BLaER1 (cell line): ENCODE results near the gene MYADML2.
A peak's percentile ranks its signal among the peaks of the same experiment; 100 is the strongest.

ENCODE experiments used
- H3K27ac ChIP-seq: shearing (Covaris generic); formaldehyde crosslinking; 2 replicates; pipeline ENCODE4 v1.8.1; 2022
- H3K27me3 ChIP-seq: shearing (Covaris generic); formaldehyde crosslinking; 2 replicates; pipeline ENCODE4 v1.8.1; 2022
- H3K36me3 ChIP-seq: shearing (Covaris generic); formaldehyde crosslinking; 2 replicates; pipeline ENCODE4 v1.8.1; 2022
- H3K4me1 ChIP-seq: shearing (Covaris generic); formaldehyde crosslinking; 2 replicates; pipeline ENCODE4 v1.8.1; 2022
- H3K4me2 ChIP-seq: shearing (Covaris generic); formaldehyde crosslinking; 2 replicates; pipeline ENCODE4 v1.8.1; 2022
- H3K4me3 ChIP-seq: shearing (Covaris generic); formaldehyde crosslinking; 2 replicates; pipeline ENCODE4 v1.8.1; 2022
- H3K9ac ChIP-seq: shearing (Covaris generic); formaldehyde crosslinking; 2 replicates; pipeline ENCODE4 v1.8.1; 2022
- H3K9me3 ChIP-seq: shearing (Covaris generic); formaldehyde crosslinking; 2 replicates; pipeline ENCODE4 v1.8.1; 2022
- H4K20me1 ChIP-seq: shearing (Covaris generic); formaldehyde crosslinking; 2 replicates; pipeline ENCODE4 v1.8.1; 2022
- Cebpa-rat ChIP-seq: shearing (Covaris generic); IDR thresholded peaks from 2 replicates; pipeline ENCODE4 v1.8.1; 2022

MYADML2 gene

DNA sequence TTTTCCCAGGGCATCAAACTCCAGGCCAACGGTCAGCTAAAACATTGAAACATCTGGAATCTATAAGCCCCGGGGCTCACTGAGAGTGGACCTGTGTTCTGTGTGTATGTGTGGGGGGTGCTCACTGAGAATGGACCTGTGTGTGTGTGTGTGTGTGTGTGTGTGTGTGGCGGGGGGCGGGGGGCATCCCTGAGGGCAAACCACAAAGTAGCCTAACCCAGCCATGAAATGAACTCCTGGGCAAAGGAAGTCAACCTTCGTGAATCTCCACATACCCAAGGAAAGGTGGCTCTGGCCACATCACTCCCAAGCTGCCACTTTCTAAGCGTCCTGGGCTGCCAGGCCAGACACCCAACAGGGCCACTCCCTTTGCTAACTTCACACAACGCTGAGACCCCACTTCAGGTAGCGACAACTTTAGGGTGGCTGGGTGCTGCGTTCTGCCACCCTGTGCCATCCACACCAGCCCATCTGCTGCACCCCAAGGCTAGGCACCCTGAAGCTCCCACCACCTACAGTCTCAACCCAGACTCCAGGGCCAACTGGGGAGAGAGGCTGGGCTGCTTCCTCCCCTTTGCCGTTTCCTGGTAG is 21.1 kb downstream of the MYADML2 start:
- Histone ChIP-seq H3K36me3 (peaks cover 17% of the 10 kb centered on the region), H3K4me2 (peak overlapping the region; percentile 100), H3K4me3 (peak overlapping the region; percentile 97), H3K4me1 (peaks cover 85% of the 10 kb centered on the region), H4K20me1 (peaks cover 45% of the 10 kb centered on the region), H3K9ac (peak overlapping the region; percentile 91), H3K27ac (peak overlapping the region; percentile 91), H3K9me3 (no peaks in the 10 kb centered on the region), H3K27me3 (peaks cover 19% of the 10 kb centered on the region)
- no peak for TF ChIP-seq Cebpa-rat

DNA sequence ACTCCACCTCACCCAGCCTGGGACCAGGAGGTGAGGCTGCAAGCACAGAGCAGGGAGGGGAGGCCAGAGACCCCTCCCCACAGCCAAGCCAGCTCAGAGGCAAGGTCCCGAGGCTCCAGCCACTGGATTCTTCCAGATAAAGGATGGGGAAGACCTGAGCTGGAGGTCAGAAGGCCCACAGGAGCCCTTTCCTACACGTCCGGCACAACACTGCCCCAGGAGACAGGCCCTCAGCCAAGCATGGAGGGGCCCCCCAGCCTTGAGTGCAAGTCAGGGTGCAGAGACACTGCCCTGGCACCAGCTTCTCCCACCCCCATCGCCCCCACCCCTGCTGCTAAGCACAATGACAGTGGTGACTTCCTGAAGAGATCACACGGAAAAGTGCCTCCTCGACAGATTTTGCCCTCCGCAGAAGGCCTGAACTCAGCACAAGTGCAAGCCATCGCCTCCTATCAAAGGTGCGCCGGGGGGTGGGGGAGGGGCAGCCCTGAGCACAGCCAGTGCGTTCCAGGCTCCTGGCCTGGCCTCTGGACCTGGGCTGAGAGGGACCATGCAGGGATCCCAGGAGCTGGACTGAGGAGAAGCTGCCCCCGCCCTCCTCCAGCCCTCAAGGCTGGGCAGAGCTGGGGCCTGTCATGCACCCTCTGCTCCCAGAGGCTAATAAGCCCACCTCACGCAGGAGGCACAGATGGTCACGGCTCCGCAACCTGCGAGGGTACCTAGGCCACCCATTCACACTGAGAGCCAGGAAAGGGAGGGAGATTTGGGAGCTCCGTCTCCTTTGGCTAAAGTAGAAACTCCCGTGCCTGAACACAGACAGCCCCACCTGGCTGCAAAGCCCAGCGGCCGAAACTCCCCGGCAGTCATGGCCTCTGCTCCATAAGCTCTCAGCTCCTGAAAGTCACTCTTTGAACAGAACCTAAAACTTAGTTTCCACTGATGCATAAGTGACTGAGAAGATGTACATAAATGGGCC is 22.2 kb downstream of the MYADML2 start:
- Histone ChIP-seq H3K27ac (peak overlapping the region; percentile 86), H3K9ac (peak overlapping the region; percentile 81), H3K9me3 (no peaks in the 10 kb centered on the region), H4K20me1 (peaks cover 40% of the 10 kb centered on the region), H3K4me1 (peaks cover 85% of the 10 kb centered on the region), H3K4me3 (peak overlapping the region; percentile 64), H3K4me2 (peak overlapping the region; percentile 100), H3K27me3 (peaks cover 19% of the 10 kb centered on the region), H3K36me3 (peaks cover 24% of the 10 kb centered on the region)
- TF ChIP-seq Cebpa-rat, result no peak

GRCh38 chr17:81923302-81924260 is 23.5 kb downstream of the MYADML2 start:
- Histone ChIP-seq H3K9me3 (no peaks in the 10 kb centered on the region), H3K4me1 (peaks cover 87% of the 10 kb centered on the region), H4K20me1 (peaks cover 31% of the 10 kb centered on the region), H3K4me3 (peak overlapping the region; percentile 64), H3K4me2 (peak overlapping the region; percentile 100), H3K36me3 (peaks cover 24% of the 10 kb centered on the region), H3K9ac (peak overlapping the region; percentile 81), H3K27ac (peak overlapping the region; percentile 86), H3K27me3 (peaks cover 7% of the 10 kb centered on the region)
- peak; percentile 44; the same call in 1 of the 2 replicates for TF ChIP-seq Cebpa-rat

GRCh38 chr17:81922566-81923301 is 24.3 kb downstream of the MYADML2 start:
- Histone ChIP-seq H3K9me3 (no peaks in the 10 kb centered on the region), H3K27me3 (no peaks in the 10 kb centered on the region), H3K27ac (peak overlapping the region; percentile 90), H4K20me1 (peaks cover 32% of the 10 kb centered on the region), H3K4me2 (peak overlapping the region; percentile 100), H3K4me1 (peaks cover 85% of the 10 kb centered on the region), H3K4me3 (peak overlapping the region; percentile 64), H3K9ac (0 out of 2 replicates have a peak overlapping the region, but pooled peaks have one; percentile 63), H3K36me3 (peaks cover 24% of the 10 kb centered on the region)
- TF ChIP-seq Cebpa-rat, result no peak

DNA sequence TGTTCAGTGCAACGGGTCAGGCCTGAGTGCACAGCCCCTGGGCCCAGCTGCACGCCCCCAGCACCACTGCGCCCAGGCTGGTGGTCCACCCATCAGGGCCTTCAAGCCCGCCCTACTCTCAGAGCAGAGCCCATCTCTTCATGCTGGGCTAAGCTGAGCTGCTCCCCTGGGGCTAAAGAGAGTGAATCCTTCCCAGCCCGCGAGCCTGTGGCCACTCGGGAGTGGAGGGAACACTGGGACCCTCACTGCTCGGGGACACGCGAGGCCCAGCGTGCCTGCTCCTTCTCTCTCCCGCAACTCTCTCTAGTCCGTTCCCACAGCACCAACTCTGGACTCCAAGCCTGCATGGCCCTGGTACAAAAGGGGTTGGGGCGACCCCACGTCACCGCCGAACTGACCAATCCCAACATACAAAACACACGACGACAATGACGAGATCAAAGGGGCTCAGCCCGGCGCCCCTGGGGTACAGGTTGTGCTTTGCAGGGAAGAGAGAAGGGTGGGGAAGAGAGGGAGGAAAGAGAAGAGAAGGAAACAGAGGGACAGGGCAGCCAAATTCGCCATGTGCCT is 25.0 kb downstream of the MYADML2 start:
- no peak for TF ChIP-seq Cebpa-rat

GRCh38 chr17:81921537-81921862 is 25.5 kb downstream of the MYADML2 start:
- H3K27me3 ChIP-seq, result no peaks in the 10 kb centered on the region
- peaks cover 24% of the 10 kb centered on the region for H3K36me3 ChIP-seq
- no peak for TF ChIP-seq Cebpa-rat
- H3K4me2 ChIP-seq, result peak overlapping the region; percentile 100
- H4K20me1 ChIP-seq, result peaks cover 42% of the 10 kb centered on the region
- H3K9me3 ChIP-seq, result no peaks in the 10 kb centered on the region
- H3K9ac ChIP-seq, result peak overlapping the region; percentile 76
- H3K4me1 ChIP-seq, result peaks cover 92% of the 10 kb centered on the region
- no peak overlapping the region for H3K4me3 ChIP-seq
- H3K27ac ChIP-seq, result peak overlapping the region; percentile 90; the same call in 1 of the 2 replicates

More for the DNA sequence above, 25.0 kb downstream of the MYADML2 start:
- no peaks in the 10 kb centered on the region for H3K9me3 ChIP-seq
- peak overlapping the region; percentile 100 for H3K4me2 ChIP-seq
- H3K4me3 ChIP-seq, result peak overlapping the region; percentile 39; the same call in 1 of the 2 replicates
- H3K27ac ChIP-seq, result peak overlapping the region; percentile 90
- H3K9ac ChIP-seq, result peak overlapping the region; percentile 63
- peaks cover 86% of the 10 kb centered on the region for H3K4me1 ChIP-seq
- peaks cover 39% of the 10 kb centered on the region for H4K20me1 ChIP-seq
- no peaks in the 10 kb centered on the region for H3K27me3 ChIP-seq
- peaks cover 24% of the 10 kb centered on the region for H3K36me3 ChIP-seq

- TF ChIP-seq Cebpa-rat, result no peak
- Histone ChIP-seq H3K4me1 (peaks cover 91% of the 10 kb centered on the region), H4K20me1 (peaks cover 42% of the 10 kb centered on the region), H3K4me3 (peak overlapping the region; percentile 19; the same call in 1 of the 2 replicates), H3K9ac (peak overlapping the region; percentile 76), H3K4me2 (peak overlapping the region; percentile 100), H3K36me3 (peaks cover 30% of the 10 kb centered on the region), H3K9me3 (no peaks in the 10 kb centered on the region), H3K27me3 (no peaks in the 10 kb centered on the region), H3K27ac (peak overlapping the region; percentile 90)
Observed at GRCh38 chr17:81920612-81921536, 26.2 kb downstream of the MYADML2 start.
